Ramos (cell line): Measurements from ENCODE around the gene LRRC52.

Experiments used
- in situ Hi-C: fragments of 300-500 bp; cut with MboI; formaldehyde crosslinking; loops from one replicate; pipeline ENCODE4 v1.14.3; 2022; ENCODE audit warnings: low sequenced_read_pairs; ENCODE audit not compliant: unreplicated experiment

Gene LRRC52

GRCh38 chr1:165543532-165544438 lies at the start of gene LRRC52:
LRRC52 (plus strand) TSS chr1:165544000; CDS start chr1:165544297, 297 bp downstream.
- in situ Hi-C loops = no loop called here

DNA sequence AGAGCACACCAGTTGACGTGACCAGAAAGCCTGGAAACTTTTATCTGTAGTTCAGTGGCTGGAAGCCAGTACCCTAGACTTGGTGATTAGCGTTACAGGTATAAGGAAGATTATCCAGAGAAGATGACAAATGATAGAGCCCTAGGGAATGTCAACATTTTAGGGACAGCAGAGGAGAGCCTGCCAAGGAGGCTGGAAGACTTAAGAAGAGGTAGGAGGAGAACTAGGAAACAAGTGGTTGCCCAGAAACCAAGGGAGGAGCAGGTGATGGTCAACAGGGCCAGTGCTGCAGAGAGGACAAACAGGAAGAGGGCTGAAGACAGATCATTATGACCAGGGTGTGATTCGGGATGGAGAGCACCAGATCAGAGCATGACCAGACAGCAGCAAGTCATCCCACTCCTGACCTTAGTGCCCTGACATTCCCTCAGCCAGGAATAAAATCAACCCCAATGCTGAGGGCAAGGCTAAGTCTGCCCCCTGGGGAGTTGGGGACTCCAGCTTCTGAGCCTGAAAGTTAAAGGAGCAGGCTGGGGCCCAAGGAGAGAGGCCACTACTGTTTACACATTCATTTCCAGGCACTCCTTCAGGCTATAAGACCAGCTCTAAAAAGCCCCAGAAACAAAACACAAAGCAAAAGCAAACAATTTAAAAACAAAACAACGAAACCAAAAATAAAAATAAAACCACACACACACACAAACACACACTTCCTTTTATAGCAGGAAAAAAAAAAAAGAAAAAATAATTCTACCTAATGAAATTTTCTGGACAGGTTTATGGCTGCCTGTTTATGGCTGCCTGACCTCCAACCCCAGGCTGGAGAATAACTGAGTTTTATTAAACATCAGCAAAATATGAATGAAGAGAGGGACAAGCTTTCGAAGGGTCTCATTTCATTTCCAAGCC lies 48.6 kb upstream of the LRRC52 start:
- in situ Hi-C loops = no loop called here

- in situ Hi-C loops = no loop called here
These were observed 48.0 kb upstream of the LRRC52 start for GRCh38 chr1:165495858-165496205.

- in situ Hi-C loops = no loop called here
These were observed 47.3 kb upstream of the LRRC52 start for GRCh38 chr1:165496501-165496900.

DNA sequence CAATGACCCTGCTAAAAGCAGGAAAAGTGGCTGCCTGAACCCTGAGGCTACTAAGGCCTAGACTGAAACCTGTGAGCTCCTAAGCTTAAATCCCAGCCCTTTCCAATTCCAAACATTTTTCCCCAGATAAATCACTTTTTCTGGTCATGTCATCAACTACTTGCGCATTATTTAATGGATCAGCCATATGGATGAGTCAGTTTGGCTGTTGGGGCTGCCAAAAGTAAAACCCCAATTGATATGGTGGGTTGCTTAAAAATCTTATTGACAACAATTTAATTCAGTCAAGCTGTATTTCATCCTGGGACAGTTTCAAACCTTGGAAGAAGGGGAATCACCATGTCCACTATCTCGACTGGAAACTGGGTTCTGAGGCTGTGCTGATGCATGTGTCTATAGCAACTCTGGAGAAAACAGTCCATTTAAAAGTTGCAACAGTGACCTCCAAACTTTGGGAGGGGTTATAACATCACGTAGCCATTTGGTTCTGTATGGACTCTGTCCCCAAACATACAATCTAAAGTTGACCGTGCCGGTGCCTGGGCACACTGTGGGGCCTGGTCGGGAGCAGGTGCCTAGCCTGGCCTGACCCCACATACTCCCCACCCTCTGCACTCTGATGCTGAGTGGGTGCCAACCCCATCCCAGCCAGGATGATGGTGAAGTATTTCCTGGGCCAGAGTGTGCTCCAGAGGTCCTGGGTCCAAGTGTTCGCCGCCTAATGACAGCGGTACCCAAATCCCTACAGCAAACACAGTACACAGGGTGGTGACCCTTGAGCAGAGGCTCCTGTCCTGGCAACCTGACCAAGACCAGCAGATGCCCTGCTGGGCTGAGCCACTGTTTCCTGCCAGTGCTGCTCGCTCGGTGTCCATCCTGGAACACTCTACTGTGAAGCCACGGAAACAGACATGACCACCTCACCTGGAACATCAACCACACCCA lies 46.5 kb upstream of the LRRC52 start:
- in situ Hi-C loops = no loop called here

GRCh38 chr1:165501330-165501969 lies 42.4 kb upstream of the LRRC52 start:
- in situ Hi-C loops = no loop called here

GRCh38 chr1:165501970-165502348 lies 41.8 kb upstream of the LRRC52 start:
- in situ Hi-C loops = no loop called here

DNA sequence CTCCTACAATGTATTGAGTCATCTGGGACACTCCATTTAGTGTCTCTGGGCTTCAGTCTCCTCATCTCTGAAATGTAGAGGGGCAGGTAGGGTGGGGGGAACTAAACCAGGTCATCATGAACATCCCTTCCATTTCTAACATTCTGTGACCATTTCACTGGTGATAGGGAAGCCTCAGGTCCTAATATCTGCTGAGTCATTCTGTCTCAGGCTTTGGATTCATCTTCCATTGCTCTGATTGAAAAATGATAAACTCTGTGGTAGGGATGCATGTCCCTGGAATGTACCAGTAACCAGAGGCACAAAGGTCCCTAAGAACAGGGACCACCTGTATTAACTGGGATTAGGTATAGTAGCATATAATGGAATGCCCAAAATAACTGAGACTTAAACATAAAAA lies 36.2 kb upstream of the LRRC52 start:
- in situ Hi-C loops = no loop called here

DNA sequence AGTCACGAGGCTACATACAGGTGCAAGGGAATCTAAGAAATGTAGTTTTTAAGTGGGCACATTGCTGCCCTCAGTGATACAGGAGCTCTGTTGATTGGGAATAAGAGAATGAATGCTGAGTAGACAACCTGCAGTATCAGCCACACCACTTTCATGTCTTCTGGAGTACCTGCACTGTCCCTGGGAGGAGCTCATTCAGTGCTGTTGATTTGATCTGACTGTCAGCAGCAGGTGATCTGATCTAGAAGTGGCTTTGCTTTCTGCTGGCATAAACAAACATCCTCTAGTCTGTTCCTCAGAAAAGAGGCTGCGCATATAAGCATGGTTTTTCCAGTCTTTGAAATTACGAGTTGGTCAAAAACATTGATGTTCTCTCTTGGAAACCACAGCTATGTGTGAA lies 35.5 kb upstream of the LRRC52 start:
- in situ Hi-C loops = no loop called here

- in situ Hi-C loops = no loop called here
These were observed 31.0 kb upstream of the LRRC52 start for GRCh38 chr1:165512816-165513215.

DNA sequence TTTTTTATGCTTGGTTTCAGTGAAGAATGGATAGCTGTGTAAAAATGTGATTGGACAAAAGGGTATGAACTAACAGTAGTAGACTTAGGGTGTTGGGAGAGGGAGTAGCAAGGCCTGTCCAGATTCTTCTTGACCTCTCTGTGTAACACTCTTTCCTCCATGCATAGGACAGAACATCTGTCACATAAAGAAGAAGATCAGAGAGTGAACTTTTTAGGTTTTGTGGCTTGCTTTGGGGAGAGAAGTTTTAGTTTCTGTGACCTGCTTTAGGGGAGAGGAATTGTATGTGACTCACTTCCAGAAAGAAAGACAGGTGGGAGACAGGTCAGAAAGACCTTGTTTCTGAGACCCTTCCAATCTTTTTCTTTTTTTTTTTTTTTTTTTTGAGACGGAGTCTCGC lies 27.3 kb upstream of the LRRC52 start:
- in situ Hi-C loops = no loop called here

- in situ Hi-C loops = no loop called here
These were observed 23.2 kb upstream of the LRRC52 start for GRCh38 chr1:165520646-165521045.

DNA sequence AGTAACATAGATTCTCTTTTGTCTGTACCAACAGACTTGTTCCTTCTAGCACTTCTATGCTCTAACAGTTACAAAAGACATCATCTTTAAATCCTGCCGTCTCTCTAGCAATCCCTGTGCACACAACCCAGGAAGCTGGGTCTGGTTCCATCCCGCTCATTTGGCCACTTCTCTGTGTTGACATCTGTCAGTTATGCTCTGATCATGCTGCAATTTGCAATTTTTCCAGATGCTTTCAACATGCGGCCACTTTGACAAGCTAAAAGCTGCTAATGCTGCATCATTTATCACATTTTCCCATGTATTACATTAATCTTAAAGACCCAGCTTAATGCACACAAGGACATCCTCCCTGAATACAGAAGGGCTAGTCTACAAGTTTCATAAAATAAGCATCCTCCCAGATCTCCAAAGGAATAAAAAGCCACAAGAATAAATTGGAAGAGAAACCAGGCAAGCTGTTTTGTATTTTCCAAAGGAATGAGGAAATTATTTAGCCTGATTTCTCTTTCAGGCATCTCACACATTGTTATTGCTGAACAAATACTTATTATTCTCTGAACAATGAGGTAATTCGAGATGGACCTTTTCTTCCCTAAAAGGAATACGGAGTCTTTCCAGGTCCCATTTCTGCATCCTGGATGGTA lies 19.0 kb upstream of the LRRC52 start:
- in situ Hi-C loops = no loop called here

- in situ Hi-C loops = no loop called here
These were observed 18.1 kb upstream of the LRRC52 start for GRCh38 chr1:165525708-165526107.

DNA sequence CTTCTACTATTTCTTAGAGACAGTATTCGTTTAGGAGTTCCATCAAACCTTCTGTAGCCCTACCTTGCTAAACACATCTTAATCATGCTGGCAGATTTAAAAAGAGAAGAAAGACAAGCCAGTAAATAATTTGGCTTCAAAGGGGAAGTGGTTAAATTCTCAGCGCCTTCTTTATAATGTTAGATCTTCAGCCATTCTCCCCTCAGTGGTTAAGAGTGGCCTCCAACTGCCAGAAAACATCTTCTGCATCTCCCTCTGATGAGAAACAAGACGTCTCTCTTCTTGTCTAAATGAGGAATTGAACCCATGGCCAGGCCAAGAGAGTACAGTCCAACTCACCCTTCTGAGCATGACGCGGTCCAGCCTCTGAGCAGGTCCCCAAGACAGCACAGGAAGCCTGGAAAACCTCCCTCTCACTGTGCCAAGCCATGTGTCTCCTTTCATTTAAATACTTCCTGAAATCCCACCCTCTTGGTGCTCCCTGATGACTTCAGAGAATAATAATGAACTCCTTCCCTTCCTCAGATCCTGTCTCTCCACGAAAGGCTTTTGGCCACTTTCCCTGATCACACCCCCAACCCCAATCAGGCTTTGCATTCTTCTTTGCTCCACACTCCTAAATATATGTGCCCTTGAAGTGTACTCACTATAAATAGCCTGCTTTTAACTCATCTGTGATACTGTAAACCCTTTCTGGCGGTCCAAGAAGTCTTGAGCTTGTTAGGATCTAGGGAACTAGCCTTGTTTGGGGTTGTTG lies 16.4 kb upstream of the LRRC52 start:
- in situ Hi-C loops = no loop called here

- in situ Hi-C loops = no loop called here
These were observed 12.8 kb upstream of the LRRC52 start for GRCh38 chr1:165531021-165531420.

DNA sequence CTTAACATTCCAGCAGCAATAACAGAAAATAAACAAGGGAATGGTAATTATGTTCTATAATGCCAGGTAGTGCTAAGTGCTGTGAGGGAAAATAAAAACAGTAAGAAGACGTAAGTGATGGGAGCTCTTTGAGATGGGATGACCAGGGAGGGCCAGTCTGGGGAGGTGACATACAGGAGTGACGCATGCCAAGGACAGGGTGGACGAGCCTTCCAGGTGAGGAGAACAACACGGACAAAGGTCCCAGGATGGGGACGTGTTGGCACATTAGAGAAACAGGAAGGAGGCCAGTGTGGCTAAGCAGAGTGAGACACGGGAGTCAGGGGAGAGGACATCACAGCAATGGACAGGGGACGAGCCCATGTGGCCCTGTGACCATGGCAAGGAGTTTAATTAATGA lies 11.7 kb upstream of the LRRC52 start:
- in situ Hi-C loops = no loop called here

GRCh38 chr1:165533254-165533653 lies 10.5 kb upstream of the LRRC52 start:
- in situ Hi-C loops = no loop called here

- in situ Hi-C loops = no loop called here
These were observed 7.8 kb upstream of the LRRC52 start for GRCh38 chr1:165536016-165536415.
